Central memory CD8-positive, alpha-beta T cell (primary cell): ENCODE results near the gene GPR152.
A peak's percentile ranks its signal among the peaks of the same experiment; 100 is the strongest.
"Not testable (repeated sequence)": the region's sequence is repeated elsewhere in the genome, so short reads cannot be mapped to it uniquely, and the experiment has no call there.

Experiments
- ATAC-seq: fragments of 150-1000 bp; cut with Tn5 transposase; replicated peaks from 2 replicates; pipeline ENCODE4 v1.10.0; 2022; ENCODE audit warnings: mild to moderate bottlenecking, moderate FRiP score, moderate number of reproducible peaks; ENCODE audit not compliant: poor library complexity, severe bottlenecking; ENCODE audit errors: extremely low read depth
- DNase-seq, 2 donors: peaks; one replicate each; pipeline ENCODE4 v3.0.0; 2021; ENCODE audit warnings: low spot score in 2 of 2
- H3K27ac Mint-ChIP-seq: one replicate; pipeline ENCODE4 v1.8.0; 2022; ENCODE audit warnings: low read depth, mild to moderate bottlenecking, moderate library complexity, mixed read lengths
- H3K27me3 Mint-ChIP-seq: one replicate; pipeline ENCODE4 v1.8.0; 2022; ENCODE audit warnings: mixed read lengths
- H3K36me3 Mint-ChIP-seq: one replicate; pipeline ENCODE4 v1.8.0; 2022; ENCODE audit warnings: mild to moderate bottlenecking, moderate library complexity, mixed read lengths; ENCODE audit not compliant: insufficient read depth
- H3K4me1 Mint-ChIP-seq: one replicate; pipeline ENCODE4 v1.8.0; 2022; ENCODE audit warnings: mixed read lengths
- H3K4me3 Mint-ChIP-seq: one replicate; pipeline ENCODE4 v1.8.0; 2022; ENCODE audit warnings: mild to moderate bottlenecking, moderate library complexity, mixed read lengths
- H3K9me3 Mint-ChIP-seq: one replicate; pipeline ENCODE4 v1.8.0; 2022; ENCODE audit warnings: mixed read lengths

The GPR152 gene

GRCh38 chr11:67402192-67402839 is 50.2 kb downstream of the GPR152 start:
- peaks cover 53% of the 10 kb centered on the region for H3K36me3 Mint-ChIP-seq
- not testable (repeated sequence) for H3K27me3 Mint-ChIP-seq, DNase-seq, ATAC-seq, H3K9me3 Mint-ChIP-seq, H3K27ac Mint-ChIP-seq
- peaks cover 48% of the 10 kb centered on the region for H3K4me1 Mint-ChIP-seq
- peak overlapping the region; percentile 87 for H3K4me3 Mint-ChIP-seq

- Mint-ChIP-seq H3K4me3 (peak within 1 kb of the TSS; percentile 87), H3K27ac (no peak within 1 kb of the TSS), H3K36me3 (peaks cover 50% of the 10 kb centered on the region), H3K9me3 (no peaks in the 10 kb centered on the region), H3K27me3 (no peaks in the 10 kb centered on the region), H3K4me1 (peaks cover 48% of the 10 kb centered on the region)
- peak; percentile 70 for ATAC-seq
- DNase-seq = peak; percentile 80 to 89
Observed at GRCh38 chr11:67401495-67402191, 50.9 kb downstream of the GPR152 start, which contains the start of gene PPP1CA. Gene PPP1CA (minus strand): TSS chr11:67401858. CDS start chr11:67401782, 76 bp downstream.
